Nephron progenitor cell (in vitro differentiated cells): ENCODE data around the gene LMX1B.
"Not testable (repeated sequence)": the region's sequence is repeated elsewhere in the genome, so short reads cannot be mapped to it uniquely, and the experiment has no call there.

Experiments
- DNase-seq: peaks from one replicate; pipeline ENCODE4 v3.0.0; 2021
- H3K27ac Mint-ChIP-seq: 2 replicates; pipeline ENCODE4 v1.8.0; 2021; ENCODE audit warnings: mild to moderate bottlenecking, moderate library complexity, mixed read lengths
- H3K27me3 Mint-ChIP-seq: 2 replicates; pipeline ENCODE4 v1.8.0; 2021; ENCODE audit warnings: mild to moderate bottlenecking, low read depth, mixed read lengths; ENCODE audit not compliant: poor library complexity
- H3K36me3 Mint-ChIP-seq: 2 replicates; pipeline ENCODE4 v1.8.0; 2021; ENCODE audit warnings: low read depth, mixed read lengths
- H3K4me1 Mint-ChIP-seq: 2 replicates; pipeline ENCODE4 v1.8.0; 2021; ENCODE audit warnings: mixed read lengths
- H3K4me3 Mint-ChIP-seq: 2 replicates; pipeline ENCODE4 v1.8.0; 2021; ENCODE audit warnings: mild to moderate bottlenecking, moderate library complexity, mixed read lengths
- H3K9me3 Mint-ChIP-seq: 2 replicates; pipeline ENCODE4 v1.8.0; 2021; ENCODE audit warnings: mild to moderate bottlenecking, moderate library complexity, mixed read lengths
- CTCF ChIP-seq: fragments of 200-600 bp; sonication (generic); IDR thresholded peaks from 2 replicates; pipeline ENCODE4 v1.5.0; 2021; ENCODE audit warnings: antibody characterized with exemption

The LMX1B gene

GRCh38 chr9:126722252-126722921 lies 108.7 kb downstream of the LMX1B start:
- TF ChIP-seq CTCF = no peak
- Mint-ChIP-seq H3K27ac (no peak overlapping the region), H3K9me3 (peaks cover under 1% of the 10 kb centered on the region), H3K27me3 (peaks cover 75% of the 10 kb centered on the region), H3K4me3 (peak overlapping the region; percentile 75), H3K4me1 (peaks cover 48% of the 10 kb centered on the region), H3K36me3 (no peaks in the 10 kb centered on the region)
- DNase-seq = peak; percentile 94

- Mint-ChIP-seq H3K27me3 (peaks cover 75% of the 10 kb centered on the region), H3K4me1 (peaks cover 46% of the 10 kb centered on the region)
- DNase-seq = peak; percentile 70
Observed at GRCh38 chr9:126722922-126723806, 109.4 kb downstream of the LMX1B start.

GRCh38 chr9:126723807-126724172 lies 110.1 kb downstream of the LMX1B start:
- DNase-seq = no peak
- H3K4me1 Mint-ChIP-seq = peaks cover 40% of the 10 kb centered on the region
- peak overlapping the region; percentile 67 for H3K4me3 Mint-ChIP-seq
- no peak overlapping the region for H3K27ac Mint-ChIP-seq
- H3K9me3 Mint-ChIP-seq = peaks cover 10% of the 10 kb centered on the region
- TF ChIP-seq CTCF = no peak
- H3K36me3 Mint-ChIP-seq = no peaks in the 10 kb centered on the region
- peaks cover 76% of the 10 kb centered on the region for H3K27me3 Mint-ChIP-seq

More at GRCh38 chr9:126722922-126723806, 109.4 kb downstream of the LMX1B start:
- H3K9me3 Mint-ChIP-seq = peaks cover 7% of the 10 kb centered on the region
- no peak for TF ChIP-seq CTCF
- no peaks in the 10 kb centered on the region for H3K36me3 Mint-ChIP-seq
- no peak overlapping the region for H3K27ac Mint-ChIP-seq
- H3K4me3 Mint-ChIP-seq = peak overlapping the region; percentile 67

GRCh38 chr9:126724226-126724625 lies 110.5 kb downstream of the LMX1B start:
- TF ChIP-seq CTCF = no peak
- H3K4me3 Mint-ChIP-seq = peak overlapping the region; percentile 67
- no peaks in the 10 kb centered on the region for H3K36me3 Mint-ChIP-seq
- DNase-seq = no peak
- H3K4me1 Mint-ChIP-seq = peaks cover 35% of the 10 kb centered on the region
- peaks cover 76% of the 10 kb centered on the region for H3K27me3 Mint-ChIP-seq
- peaks cover 14% of the 10 kb centered on the region for H3K9me3 Mint-ChIP-seq
- no peak overlapping the region for H3K27ac Mint-ChIP-seq

GRCh38 chr9:126725485-126725884 lies 111.8 kb downstream of the LMX1B start:
- Mint-ChIP-seq H3K27me3 (peaks cover 67% of the 10 kb centered on the region), H3K4me1 (peaks cover 23% of the 10 kb centered on the region), H3K9me3 (peaks cover 20% of the 10 kb centered on the region)
- H3K36me3 Mint-ChIP-seq, DNase-seq, H3K27ac Mint-ChIP-seq, H3K4me3 Mint-ChIP-seq: not testable (repeated sequence)

GRCh38 chr9:126728210-126728609 lies 114.5 kb downstream of the LMX1B start:
- Mint-ChIP-seq H3K27me3 (peaks cover 59% of the 10 kb centered on the region), H3K9me3 (peaks cover 26% of the 10 kb centered on the region)
- not testable (repeated sequence) for H3K36me3 Mint-ChIP-seq, H3K4me1 Mint-ChIP-seq, H3K4me3 Mint-ChIP-seq, DNase-seq, H3K27ac Mint-ChIP-seq

GRCh38 chr9:126730592-126730991 lies 116.9 kb downstream of the LMX1B start:
- not testable (repeated sequence) for H3K4me1 Mint-ChIP-seq, DNase-seq, H3K36me3 Mint-ChIP-seq, H3K27ac Mint-ChIP-seq, H3K4me3 Mint-ChIP-seq
- Mint-ChIP-seq H3K27me3 (peaks cover 55% of the 10 kb centered on the region), H3K9me3 (peaks cover 50% of the 10 kb centered on the region)
